SK-N-SH (cell line): ENCODE measurements around the gene SLC6A17.

Experiments used
- CTCF ChIP-seq: fragments of 200-600 bp; sonication (generic); IDR thresholded peaks from 2 replicates; pipeline ENCODE4 v1.6.1; 2017; ENCODE audit warnings: antibody characterized with exemption, mild to moderate bottlenecking, moderate library complexity
- EP300 ChIP-seq, 2 experiments: IDR thresholded peaks; 2 replicates each; pipeline versions ENCODE4 v1.4.0 to v1.6.1; 2012; ENCODE audit warnings: borderline replicate concordance in 1 of 2, low read depth in 1 of 2, low read length in 1 of 2
- GABPA ChIP-seq: IDR thresholded peaks from 2 replicates; pipeline ENCODE4 v1.4.0; 2012; ENCODE audit warnings: low read depth, mild to moderate bottlenecking
- JUND ChIP-seq: IDR thresholded peaks from 2 replicates; pipeline ENCODE4 v1.4.0; 2012
- NRF1 ChIP-seq: IDR thresholded peaks from 2 replicates; pipeline ENCODE4 v1.6.1; 2012; ENCODE audit warnings: low read depth, mild to moderate bottlenecking, low read length
- PBX3 ChIP-seq: IDR thresholded peaks from 2 replicates; pipeline ENCODE4; 2012
- SMC3 ChIP-seq: IDR thresholded peaks from 2 replicates; pipeline ENCODE4 v1.6.1; 2012; ENCODE audit warnings: low read depth, low read length, improper control_type of control experiment
- TAF1 ChIP-seq: IDR thresholded peaks from 2 replicates; pipeline ENCODE4 v1.6.1; 2012; ENCODE audit warnings: low read depth, mild to moderate bottlenecking, low read length, moderate library complexity, borderline replicate concordance
- TF ChIP-seq, protein P1 (sequence below): IDR thresholded peaks from 2 replicates; pipeline ENCODE4 v1.4.0; 2012; ENCODE audit warnings: low read depth, borderline replicate concordance

DNA sequence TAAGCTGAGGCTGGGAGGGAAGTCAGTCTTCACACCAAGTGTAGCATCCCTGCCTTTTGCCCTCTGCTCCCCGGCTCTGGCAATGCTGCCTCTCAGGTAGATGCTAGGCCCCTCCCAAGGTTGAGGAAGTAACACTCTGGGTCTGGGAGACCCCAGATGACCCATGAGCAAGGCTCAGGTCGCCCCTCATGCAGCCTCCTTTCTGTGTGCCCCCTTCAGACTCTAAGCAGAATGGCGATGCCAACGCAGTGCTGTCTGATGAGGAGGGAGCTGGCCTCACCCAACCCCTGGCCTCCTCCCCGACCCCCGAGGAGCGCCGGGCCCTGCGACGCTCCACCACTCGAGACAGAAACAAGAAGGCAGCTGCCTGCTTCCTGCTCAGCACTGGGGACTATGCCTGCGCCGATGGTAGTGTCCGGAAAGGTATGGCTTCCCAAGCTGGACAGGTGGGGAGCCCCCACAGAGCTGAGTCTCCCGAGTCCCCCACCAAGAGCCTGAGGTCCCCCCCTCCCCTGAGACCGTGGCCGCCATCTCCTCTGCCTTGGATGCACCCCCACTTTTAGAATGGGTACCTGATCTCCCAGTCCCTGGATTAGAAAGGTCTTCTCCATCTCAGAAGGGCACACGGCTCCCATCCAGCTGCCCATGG, 75.6 kb downstream of the SLC6A17 start:
- TF ChIP-seq CTCF (no peak), JUND (no peak), PBX3 (no peak), GABPA (no peak), NRF1 (no peak), SMC3 (no peak), EP300 (IDR thresholded peaks at IDR 0.05; ENCODE audit: borderline replicate concordance in 1 of 2, low read depth in 1 of 2, low read length in 1 of 2) (no peak), TAF1 (no peak)
- TF ChIP-seq, protein P1, sequence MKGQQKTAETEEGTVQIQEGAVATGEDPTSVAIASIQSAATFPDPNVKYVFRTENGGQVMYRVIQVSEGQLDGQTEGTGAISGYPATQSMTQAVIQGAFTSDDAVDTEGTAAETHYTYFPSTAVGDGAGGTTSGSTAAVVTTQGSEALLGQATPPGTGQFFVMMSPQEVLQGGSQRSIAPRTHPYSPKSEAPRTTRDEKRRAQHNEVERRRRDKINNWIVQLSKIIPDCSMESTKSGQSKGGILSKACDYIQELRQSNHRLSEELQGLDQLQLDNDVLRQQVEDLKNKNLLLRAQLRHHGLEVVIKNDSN: no peak
